Fibroblast of pulmonary artery (primary cell): ENCODE data around the gene PSAPL1.

ENCODE experiments used
- DNase-seq: peaks from one replicate; pipeline ENCODE4 v3.0.0-alpha.2; 2010; ENCODE audit warnings: low read depth
- H3K4me3 ChIP-seq: replicated peaks from 2 replicates; pipeline ENCODE4 v1.5.1; 2011; ENCODE audit warnings: low read depth, mild to moderate bottlenecking, control low read depth, low read length, moderate library complexity
- TF ChIP-seq, protein P1 (sequence below): IDR thresholded peaks from 2 replicates; pipeline ENCODE4 v1.5.1; 2011; ENCODE audit warnings: mild to moderate bottlenecking, control low read depth, low read length, inconsistent platforms; ENCODE audit errors: missing control alignments

Gene PSAPL1

DNA sequence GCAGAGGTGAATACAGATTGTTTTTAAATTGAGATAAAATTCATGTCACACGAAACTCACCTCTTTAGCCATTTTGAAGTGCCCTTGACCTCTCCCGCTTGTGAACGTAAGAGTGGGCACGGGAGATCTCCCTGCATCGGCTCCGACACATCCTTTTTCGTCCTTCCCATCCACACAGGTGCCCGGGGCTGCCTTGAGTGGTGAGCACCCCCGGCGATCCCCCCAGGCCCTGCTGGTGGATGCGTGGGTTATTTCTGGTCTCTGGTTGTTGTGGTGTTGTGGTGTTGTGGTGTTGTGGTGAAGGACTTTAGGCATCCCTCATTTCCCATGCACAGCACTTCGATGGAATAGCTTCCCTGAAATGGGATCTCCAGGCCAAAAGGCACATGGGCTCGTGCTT is 46.1 kb downstream of the PSAPL1 start:
- DNase-seq: no peak
- no peak overlapping the region for H3K4me3 ChIP-seq
- TF ChIP-seq, protein P1, sequence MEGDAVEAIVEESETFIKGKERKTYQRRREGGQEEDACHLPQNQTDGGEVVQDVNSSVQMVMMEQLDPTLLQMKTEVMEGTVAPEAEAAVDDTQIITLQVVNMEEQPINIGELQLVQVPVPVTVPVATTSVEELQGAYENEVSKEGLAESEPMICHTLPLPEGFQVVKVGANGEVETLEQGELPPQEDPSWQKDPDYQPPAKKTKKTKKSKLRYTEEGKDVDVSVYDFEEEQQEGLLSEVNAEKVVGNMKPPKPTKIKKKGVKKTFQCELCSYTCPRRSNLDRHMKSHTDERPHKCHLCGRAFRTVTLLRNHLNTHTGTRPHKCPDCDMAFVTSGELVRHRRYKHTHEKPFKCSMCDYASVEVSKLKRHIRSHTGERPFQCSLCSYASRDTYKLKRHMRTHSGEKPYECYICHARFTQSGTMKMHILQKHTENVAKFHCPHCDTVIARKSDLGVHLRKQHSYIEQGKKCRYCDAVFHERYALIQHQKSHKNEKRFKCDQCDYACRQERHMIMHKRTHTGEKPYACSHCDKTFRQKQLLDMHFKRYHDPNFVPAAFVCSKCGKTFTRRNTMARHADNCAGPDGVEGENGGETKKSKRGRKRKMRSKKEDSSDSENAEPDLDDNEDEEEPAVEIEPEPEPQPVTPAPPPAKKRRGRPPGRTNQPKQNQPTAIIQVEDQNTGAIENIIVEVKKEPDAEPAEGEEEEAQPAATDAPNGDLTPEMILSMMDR: no peak

DNA sequence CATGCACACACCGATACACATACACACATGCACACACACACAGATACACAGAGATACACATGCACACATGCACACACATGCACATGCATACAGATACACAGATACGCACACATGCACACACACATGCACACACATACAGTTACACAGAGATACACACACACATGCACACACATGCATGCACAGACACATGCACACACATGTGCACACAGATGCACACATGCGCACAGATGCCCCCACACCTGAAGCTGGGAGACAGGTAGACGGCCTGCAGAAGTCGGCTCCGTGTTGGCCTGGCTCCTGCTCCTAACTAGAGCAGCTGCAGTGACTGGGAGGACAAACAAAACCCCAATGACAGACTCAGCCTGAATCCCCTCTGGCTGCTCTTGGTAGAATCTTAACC is 46.8 kb downstream of the PSAPL1 start:
- H3K4me3 ChIP-seq: no peak overlapping the region
- TF ChIP-seq, protein P1: no peak
- DNase-seq: no peak

DNA sequence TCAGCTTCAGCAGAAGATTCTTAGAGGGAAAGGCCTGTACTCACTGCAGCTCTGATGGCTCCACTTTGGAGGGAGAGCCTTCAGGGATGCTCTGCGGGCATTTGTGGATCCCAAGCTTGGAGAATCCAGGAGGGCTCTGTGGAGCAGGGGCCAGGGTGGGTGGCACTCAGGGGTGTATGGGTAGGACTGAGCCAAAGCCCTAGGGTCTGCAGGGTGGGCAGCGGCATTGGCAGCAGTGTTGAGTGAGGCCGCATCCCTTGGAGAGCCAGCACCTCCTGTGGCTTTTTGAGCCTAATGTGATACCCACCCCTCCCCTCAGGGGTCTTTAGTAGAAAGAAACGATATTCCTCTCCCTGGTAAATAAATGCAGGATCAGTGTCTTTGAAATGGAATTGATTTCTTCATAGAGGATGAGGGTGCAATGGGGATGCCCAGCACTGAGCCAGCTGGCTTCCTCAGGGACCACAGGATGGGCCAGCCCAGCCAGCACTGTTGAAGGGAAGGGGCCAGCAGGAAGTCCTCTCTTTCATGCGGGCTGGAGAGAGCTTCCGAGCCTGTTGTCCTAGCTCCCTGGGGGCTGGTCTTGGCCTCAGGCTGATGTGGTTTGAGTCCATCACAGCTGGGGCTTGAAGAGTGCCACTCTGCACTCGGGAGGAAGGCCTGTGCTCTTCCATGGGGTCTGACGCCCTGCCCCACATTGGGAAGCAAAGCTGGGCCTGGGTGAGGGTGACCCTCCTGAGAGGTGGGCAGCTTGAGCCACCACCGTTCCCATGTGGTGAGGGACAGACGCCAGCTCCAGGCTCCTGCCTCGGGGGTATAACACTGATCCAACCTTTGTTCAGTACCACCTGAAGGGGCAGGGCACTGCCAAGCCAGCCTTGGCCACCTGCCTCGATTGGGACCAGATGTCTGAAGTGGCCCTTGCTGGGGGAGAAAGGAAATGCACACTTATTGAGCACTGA is 49.5 kb downstream of the PSAPL1 start:
- TF ChIP-seq, protein P1: no peak
- DNase-seq: no peak
- no peak overlapping the region for H3K4me3 ChIP-seq

DNA sequence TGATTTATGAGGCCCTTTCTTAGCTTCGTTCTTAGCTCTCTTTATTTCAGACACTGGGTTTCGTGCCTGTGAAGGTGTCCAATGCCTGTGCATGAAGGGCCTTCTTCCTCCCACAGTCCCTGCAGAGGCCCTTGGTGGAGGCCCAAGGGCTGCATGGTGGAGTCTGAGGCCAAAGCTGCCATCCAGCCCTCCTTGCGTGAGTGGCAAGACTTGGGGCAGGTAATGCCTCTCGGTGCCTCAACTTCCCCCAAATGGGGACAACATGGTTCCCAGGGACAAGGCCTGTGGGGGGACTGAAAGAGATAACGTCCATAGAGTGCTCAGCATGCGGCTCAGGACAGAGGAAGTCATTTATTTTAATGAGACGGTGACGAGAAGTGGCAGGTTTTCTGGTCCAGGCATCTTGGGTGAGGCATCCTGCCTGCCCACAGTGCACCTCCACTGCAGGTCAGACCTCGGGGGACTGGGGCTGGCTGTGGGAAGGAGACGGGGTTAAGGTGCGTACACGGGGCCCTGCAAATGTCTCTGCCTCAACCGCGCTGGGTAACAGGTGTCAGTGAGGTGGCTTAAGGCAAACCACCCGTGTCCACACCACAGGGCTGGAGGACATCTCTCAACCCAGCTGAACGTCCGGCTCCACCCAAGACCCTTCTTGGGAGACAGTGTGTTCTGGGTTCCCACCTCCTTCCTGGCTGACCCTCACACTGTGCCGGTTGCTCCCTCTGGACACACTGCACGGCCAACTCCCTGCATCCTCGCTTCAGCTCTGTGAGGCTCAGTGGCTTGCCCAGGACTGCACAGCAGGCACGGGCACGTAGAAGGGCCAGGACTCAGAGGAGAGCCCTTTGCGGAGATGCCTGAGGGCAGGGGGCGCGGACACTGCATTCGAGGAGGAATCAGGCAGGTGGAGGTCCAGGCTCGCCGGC is 50.5 kb downstream of the PSAPL1 start:
- TF ChIP-seq, protein P1: no peak
- DNase-seq: no peak
- no peak overlapping the region for H3K4me3 ChIP-seq

DNA sequence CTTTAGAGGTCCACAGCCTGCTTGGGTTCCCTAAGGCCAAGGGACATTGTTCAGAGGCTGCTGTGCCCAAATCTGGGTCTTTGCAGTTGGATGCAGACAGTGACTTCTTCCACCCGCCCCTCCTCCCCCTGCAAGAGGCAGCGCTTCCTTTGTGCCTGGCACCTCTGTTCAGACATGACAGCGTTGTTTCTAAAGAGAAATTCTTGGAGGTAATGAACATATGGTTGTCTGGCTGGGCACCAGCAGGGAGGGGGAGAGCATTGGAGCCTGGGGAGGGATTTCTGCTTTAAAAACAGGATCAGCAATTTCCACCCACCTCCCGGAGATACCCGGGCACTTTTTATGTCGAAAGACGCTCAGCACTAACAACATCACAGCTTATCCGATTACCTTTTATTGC is 51.5 kb downstream of the PSAPL1 start:
- H3K4me3 ChIP-seq: no peak overlapping the region
- TF ChIP-seq, protein P1: no peak
- no peak for DNase-seq

DNA sequence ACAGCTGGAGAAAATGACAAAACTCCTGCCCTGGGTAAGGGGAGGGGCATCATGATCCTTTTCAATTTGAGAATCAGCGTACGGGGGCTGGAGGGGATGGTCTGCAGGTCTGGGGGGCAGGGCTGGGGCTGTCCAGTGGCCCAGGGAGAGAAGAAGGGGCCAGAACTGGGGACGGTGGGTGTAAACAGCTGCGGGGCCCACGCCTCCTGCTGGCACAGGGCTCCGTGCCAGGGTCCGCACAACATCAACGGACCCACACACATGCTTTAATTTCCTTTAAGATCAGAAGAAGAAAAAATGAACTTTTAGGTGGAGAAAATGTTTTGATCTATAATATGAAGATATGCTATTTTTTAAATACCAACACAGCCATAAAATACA is 52.1 kb downstream of the PSAPL1 start:
- DNase-seq: no peak
- TF ChIP-seq, protein P1: no peak
- H3K4me3 ChIP-seq: no peak overlapping the region
